ENCODE results near the gene WDR37. TPM values are rescaled to one million over a fixed set of nuclear protein-coding genes. Genes with fewer than 3 reads are reported as not detected.

WDR37 gene
- total RNA-seq, 1 experiment from 2014 or later = 10.4 TPM

DNA sequence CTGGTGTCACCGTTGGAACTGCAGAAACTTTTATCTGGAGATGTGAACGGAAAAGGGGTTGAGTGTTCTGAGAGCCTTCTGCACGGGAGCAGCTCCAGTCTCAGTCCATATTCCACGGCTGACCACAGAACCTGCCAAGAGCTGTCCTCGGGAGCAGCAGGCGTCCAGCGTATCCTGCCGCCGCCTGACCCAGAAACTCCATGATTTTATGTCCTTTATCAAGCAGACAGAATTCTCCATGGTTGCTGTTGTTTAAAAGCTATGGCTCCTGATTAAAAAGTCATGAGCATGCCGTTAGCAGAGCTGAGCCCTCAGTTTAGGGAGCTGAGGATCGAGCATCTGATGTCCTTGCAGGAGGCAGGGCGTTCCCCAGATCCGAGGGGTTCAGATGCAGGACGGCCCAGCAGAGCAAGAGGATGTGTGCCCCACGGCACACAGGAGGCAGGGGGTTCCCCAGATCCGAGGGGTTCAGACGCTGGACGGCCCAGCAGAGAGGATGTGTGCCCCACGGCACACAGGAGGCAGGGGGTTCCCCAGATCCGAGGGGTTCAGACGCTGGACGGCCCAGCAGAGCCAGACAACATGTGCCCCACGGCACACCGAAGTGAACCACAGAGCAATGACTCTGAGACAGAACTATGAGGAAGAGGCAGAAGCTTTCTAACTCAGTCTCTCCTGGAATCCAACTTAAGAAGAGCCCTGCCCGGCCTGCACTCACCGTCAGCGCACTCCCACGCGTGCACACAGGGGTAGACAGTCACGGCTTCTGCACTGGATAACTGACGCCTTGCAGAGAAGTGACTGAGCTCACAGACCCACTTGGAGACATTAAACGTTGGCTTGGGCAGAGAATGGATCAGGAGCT, 96.4 kb downstream of the WDR37 start:
- POLR2A ChIA-PET = no interaction called here
- Mint-ChIP-seq H3K36me3 (no peaks in the 10 kb centered on the region), H3K27ac (no peak overlapping the region), H3K27me3 (ENCODE audit: low read depth) (peaks cover 7% of the 10 kb centered on the region), H3K9me3 (no peaks in the 10 kb centered on the region), H3K4me3 (no peak overlapping the region), H3K4me1 (peaks cover 4% of the 10 kb centered on the region; the same call in 1 of the 2 replicates)
- TF ChIP-seq HMGA2 (CRISPR knock-in tag; IDR thresholded peaks at IDR 0.05) = no peak
- TF ChIP-seq NR3C1 (CRISPR knock-in tag; conservative IDR thresholded peaks at IDR 0.05; ENCODE audit: low read depth) = no peak
- TF ChIP-seq ZNF396 (CRISPR knock-in tag; IDR thresholded peaks at IDR 0.05; ENCODE audit: borderline replicate concordance) = no peak
- no peak for TF ChIP-seq MYBL2 (CRISPR knock-in tag; IDR thresholded peaks at IDR 0.05)
- no peak for TF ChIP-seq ZNF219 (CRISPR knock-in tag; IDR thresholded peaks at IDR 0.05; ENCODE audit: borderline replicate concordance)
- ATAC-seq (no peak), DNase-seq (ENCODE audit: low spot score) (no peak)
- CTCF ChIA-PET = interaction anchor here (0.8 kb wide), 1 partner anchor 43 kb away, joined by 3 read pairs; no protein-coding TSS in a partner anchor

DNA sequence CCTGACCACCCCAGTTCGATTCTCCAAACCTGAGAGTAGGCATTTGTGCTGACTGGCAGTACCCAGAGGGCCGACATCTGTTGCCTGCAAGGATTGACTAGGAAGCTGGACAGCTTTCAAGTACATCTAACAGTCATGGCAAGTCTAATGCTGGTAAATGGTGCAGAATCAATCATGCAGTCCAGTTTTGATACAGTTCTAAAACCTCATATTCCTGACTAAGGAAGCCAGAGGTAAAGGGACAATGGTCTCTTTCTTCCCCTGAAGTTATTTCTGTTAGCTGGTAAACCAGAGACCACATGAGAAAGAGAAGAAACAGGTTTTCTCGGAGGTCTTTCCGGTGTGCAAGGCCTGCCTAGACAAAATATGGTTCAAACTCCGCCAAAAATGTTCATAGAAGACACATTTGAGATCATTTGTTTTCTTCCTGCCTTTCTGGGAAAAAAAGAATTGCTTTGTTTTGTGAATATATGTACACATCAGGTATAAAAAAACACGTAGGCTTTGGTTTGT, 97.1 kb downstream of the WDR37 start:
- Mint-ChIP-seq H3K36me3 (no peaks in the 10 kb centered on the region), H3K4me1 (peaks cover 4% of the 10 kb centered on the region; the same call in 1 of the 2 replicates), H3K4me3 (no peak overlapping the region), H3K9me3 (no peaks in the 10 kb centered on the region), H3K27ac (no peak overlapping the region), H3K27me3 (ENCODE audit: low read depth) (peaks cover 7% of the 10 kb centered on the region)
- POLR2A ChIA-PET = no interaction called here
- CTCF ChIA-PET = interaction anchor here (0.8 kb wide), 1 partner anchor 43 kb away, joined by 3 read pairs; no protein-coding TSS in a partner anchor
- ATAC-seq = no peak
- no peak for DNase-seq (ENCODE audit: low spot score)
- TF ChIP-seq, protein P1, sequence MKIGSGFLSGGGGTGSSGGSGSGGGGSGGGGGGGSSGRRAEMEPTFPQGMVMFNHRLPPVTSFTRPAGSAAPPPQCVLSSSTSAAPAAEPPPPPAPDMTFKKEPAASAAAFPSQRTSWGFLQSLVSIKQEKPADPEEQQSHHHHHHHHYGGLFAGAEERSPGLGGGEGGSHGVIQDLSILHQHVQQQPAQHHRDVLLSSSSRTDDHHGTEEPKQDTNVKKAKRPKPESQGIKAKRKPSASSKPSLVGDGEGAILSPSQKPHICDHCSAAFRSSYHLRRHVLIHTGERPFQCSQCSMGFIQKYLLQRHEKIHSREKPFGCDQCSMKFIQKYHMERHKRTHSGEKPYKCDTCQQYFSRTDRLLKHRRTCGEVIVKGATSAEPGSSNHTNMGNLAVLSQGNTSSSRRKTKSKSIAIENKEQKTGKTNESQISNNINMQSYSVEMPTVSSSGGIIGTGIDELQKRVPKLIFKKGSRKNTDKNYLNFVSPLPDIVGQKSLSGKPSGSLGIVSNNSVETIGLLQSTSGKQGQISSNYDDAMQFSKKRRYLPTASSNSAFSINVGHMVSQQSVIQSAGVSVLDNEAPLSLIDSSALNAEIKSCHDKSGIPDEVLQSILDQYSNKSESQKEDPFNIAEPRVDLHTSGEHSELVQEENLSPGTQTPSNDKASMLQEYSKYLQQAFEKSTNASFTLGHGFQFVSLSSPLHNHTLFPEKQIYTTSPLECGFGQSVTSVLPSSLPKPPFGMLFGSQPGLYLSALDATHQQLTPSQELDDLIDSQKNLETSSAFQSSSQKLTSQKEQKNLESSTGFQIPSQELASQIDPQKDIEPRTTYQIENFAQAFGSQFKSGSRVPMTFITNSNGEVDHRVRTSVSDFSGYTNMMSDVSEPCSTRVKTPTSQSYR (CRISPR knock-in tag; IDR thresholded peaks at IDR 0.05) = no peak
- TF ChIP-seq FOXJ3 (CRISPR knock-in tag; IDR thresholded peaks at IDR 0.05; ENCODE audit: borderline replicate concordance) (no peak), ZNF138 (CRISPR knock-in tag; conservative IDR thresholded peaks at IDR 0.05) (no peak), RELA (CRISPR knock-in tag; IDR thresholded peaks at IDR 0.05; ENCODE audit: borderline replicate concordance) (no peak), GTF2I (CRISPR knock-in tag; conservative IDR thresholded peaks at IDR 0.05) (no peak), GRHL2 (CRISPR knock-in tag; IDR thresholded peaks at IDR 0.05; ENCODE audit: insufficient replicate concordance, severe bottlenecking) (no peak), ATF1 (CRISPR knock-in tag; IDR thresholded peaks at IDR 0.05) (no peak), NR1H2 (CRISPR knock-in tag; IDR thresholded peaks at IDR 0.05) (no peak), NR3C1 (CRISPR knock-in tag; conservative IDR thresholded peaks at IDR 0.05; ENCODE audit: low read depth) (no peak), ZNF317 (CRISPR knock-in tag; IDR thresholded peaks at IDR 0.05; ENCODE audit: borderline replicate concordance, low read depth) (no peak)
- TF ChIP-seq, protein P2, sequence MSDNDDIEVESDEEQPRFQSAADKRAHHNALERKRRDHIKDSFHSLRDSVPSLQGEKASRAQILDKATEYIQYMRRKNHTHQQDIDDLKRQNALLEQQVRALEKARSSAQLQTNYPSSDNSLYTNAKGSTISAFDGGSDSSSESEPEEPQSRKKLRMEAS (CRISPR knock-in tag; IDR thresholded peaks at IDR 0.05) = no peak
- TF ChIP-seq, protein P3, sequence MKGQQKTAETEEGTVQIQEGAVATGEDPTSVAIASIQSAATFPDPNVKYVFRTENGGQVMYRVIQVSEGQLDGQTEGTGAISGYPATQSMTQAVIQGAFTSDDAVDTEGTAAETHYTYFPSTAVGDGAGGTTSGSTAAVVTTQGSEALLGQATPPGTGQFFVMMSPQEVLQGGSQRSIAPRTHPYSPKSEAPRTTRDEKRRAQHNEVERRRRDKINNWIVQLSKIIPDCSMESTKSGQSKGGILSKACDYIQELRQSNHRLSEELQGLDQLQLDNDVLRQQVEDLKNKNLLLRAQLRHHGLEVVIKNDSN (CRISPR knock-in tag; IDR thresholded peaks at IDR 0.05) = no peak
- TF ChIP-seq, protein P4, sequence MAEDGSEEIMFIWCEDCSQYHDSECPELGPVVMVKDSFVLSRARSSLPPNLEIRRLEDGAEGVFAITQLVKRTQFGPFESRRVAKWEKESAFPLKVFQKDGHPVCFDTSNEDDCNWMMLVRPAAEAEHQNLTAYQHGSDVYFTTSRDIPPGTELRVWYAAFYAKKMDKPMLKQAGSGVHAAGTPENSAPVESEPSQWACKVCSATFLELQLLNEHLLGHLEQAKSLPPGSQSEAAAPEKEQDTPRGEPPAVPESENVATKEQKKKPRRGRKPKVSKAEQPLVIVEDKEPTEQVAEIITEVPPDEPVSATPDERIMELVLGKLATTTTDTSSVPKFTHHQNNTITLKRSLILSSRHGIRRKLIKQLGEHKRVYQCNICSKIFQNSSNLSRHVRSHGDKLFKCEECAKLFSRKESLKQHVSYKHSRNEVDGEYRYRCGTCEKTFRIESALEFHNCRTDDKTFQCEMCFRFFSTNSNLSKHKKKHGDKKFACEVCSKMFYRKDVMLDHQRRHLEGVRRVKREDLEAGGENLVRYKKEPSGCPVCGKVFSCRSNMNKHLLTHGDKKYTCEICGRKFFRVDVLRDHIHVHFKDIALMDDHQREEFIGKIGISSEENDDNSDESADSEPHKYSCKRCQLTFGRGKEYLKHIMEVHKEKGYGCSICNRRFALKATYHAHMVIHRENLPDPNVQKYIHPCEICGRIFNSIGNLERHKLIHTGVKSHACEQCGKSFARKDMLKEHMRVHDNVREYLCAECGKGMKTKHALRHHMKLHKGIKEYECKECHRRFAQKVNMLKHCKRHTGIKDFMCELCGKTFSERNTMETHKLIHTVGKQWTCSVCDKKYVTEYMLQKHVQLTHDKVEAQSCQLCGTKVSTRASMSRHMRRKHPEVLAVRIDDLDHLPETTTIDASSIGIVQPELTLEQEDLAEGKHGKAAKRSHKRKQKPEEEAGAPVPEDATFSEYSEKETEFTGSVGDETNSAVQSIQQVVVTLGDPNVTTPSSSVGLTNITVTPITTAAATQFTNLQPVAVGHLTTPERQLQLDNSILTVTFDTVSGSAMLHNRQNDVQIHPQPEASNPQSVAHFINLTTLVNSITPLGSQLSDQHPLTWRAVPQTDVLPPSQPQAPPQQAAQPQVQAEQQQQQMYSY (CRISPR knock-in tag; IDR thresholded peaks at IDR 0.05) = no peak
- TF ChIP-seq, protein P5, sequence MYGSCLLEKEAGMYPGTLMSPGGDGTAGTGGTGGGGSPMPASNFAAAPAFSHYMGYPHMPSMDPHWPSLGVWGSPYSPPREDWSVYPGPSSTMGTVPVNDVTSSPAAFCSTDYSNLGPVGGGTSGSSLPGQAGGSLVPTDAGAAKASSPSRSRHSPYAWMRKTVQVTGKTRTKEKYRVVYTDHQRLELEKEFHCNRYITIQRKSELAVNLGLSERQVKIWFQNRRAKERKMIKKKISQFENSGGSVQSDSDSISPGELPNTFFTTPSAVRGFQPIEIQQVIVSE (CRISPR knock-in tag; IDR thresholded peaks at IDR 0.05; ENCODE audit: borderline replicate concordance) = no peak
- TF ChIP-seq, protein P6, sequence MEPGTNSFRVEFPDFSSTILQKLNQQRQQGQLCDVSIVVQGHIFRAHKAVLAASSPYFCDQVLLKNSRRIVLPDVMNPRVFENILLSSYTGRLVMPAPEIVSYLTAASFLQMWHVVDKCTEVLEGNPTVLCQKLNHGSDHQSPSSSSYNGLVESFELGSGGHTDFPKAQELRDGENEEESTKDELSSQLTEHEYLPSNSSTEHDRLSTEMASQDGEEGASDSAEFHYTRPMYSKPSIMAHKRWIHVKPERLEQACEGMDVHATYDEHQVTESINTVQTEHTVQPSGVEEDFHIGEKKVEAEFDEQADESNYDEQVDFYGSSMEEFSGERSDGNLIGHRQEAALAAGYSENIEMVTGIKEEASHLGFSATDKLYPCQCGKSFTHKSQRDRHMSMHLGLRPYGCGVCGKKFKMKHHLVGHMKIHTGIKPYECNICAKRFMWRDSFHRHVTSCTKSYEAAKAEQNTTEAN (CRISPR knock-in tag; IDR thresholded peaks at IDR 0.05) = no peak
- TF ChIP-seq, protein P7, sequence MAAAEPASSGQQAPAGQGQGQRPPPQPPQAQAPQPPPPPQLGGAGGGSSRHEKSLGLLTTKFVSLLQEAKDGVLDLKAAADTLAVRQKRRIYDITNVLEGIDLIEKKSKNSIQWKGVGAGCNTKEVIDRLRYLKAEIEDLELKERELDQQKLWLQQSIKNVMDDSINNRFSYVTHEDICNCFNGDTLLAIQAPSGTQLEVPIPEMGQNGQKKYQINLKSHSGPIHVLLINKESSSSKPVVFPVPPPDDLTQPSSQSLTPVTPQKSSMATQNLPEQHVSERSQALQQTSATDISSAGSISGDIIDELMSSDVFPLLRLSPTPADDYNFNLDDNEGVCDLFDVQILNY (CRISPR knock-in tag; IDR thresholded peaks at IDR 0.05) = no peak

Data from WTC11 (cell line).